Kidney (tissue), 14 donors: ENCODE data around the gene PDIA5. TPM values are rescaled to one million over a fixed set of nuclear protein-coding genes. Genes with fewer than 3 reads are reported as not detected.
A peak's percentile ranks its signal among the peaks of the same experiment; 100 is the strongest.
"Not testable (repeated sequence)": the region's sequence is repeated elsewhere in the genome, so short reads cannot be mapped to it uniquely, and the experiment has no call there.

ENCODE experiments used
- DNase-seq, 5 donors: peaks; one replicate each; pipeline ENCODE4 v3.0.0-alpha.2; 2013 to 2020
- FAIRE-seq: peaks from 2 replicates; lab custom pipeline; 2012; peaks lifted over from hg19 to GRCh38; lab: Jason Lieb, UNC
- H3K27ac ChIP-seq, 2 donors: one replicate each; pipeline ENCODE4 v1.7.0; 2013; ENCODE audit warnings: low read depth in 2 of 2, low read length in 2 of 2, inconsistent platforms in 1 of 2
- H3K27me3 ChIP-seq: one replicate; pipeline ENCODE4 v1.7.1; 2013; ENCODE audit warnings: low read length, inconsistent platforms; ENCODE audit not compliant: control insufficient read depth, insufficient read depth
- H3K36me3 ChIP-seq, 3 donors: one replicate each; pipeline versions ENCODE4 v1.7.0 to v1.7.1; 2013; ENCODE audit warnings: low read length in 3 of 3, control low read depth in 1 of 3, inconsistent platforms in 1 of 3; ENCODE audit not compliant: insufficient read depth in 3 of 3, control insufficient read depth in 2 of 3
- H3K4me1 ChIP-seq, 3 donors: one replicate each; pipeline versions ENCODE4 v1.7.0 to v1.7.1; 2013; ENCODE audit warnings: low read length in 3 of 3, inconsistent platforms in 1 of 3, low read depth in 1 of 3; ENCODE audit not compliant: control insufficient read depth in 2 of 3, insufficient read depth in 2 of 3
- H3K4me3 ChIP-seq, 3 donors: one replicate each; pipeline versions ENCODE4 v1.7.0 to v1.8.1; 2013; ENCODE audit warnings: low read length in 3 of 3, control low read depth in 1 of 3, inconsistent platforms in 1 of 3
- H3K9ac ChIP-seq, 3 donors: one replicate each; pipeline versions ENCODE4 v1.7.0 to v1.7.1; 2013; ENCODE audit warnings: low read length in 3 of 3, control low read depth in 1 of 3, inconsistent platforms in 1 of 3
- H3K9me3 ChIP-seq, 3 donors: one replicate each; pipeline versions ENCODE4 v1.7.0 to v1.7.1; 2013; ENCODE audit warnings: low read length in 3 of 3, control low read depth in 1 of 3, inconsistent platforms in 1 of 3; ENCODE audit not compliant: control insufficient read depth in 2 of 3, insufficient read depth in 1 of 3
- CTCF ChIP-seq: IDR thresholded peaks from 3 replicates; pipeline ENCODE4 v1.5.1; 2012; ENCODE audit warnings: mild to moderate bottlenecking, moderate library complexity, borderline replicate concordance; ENCODE audit not compliant: insufficient read depth; ENCODE audit errors: extremely low read depth
- intact Hi-C: fragments of 100-400 bp; cut with DNase I; formaldehyde crosslinking; loops from one replicate; pipeline ENCODE4 v1.11.1; 2022
- polyA plus RNA-seq: library from polyadenylated mRNA; stranded (reverse); fragments of 350-450 nt; fragmentation: Illumina TruSeq; extraction: RNeasy Lipid Tissue Mini Kit (QIAGEN cat#74804); gene quantifications from one replicate; pipeline ENCODE4 v1.2.3, GENCODE V29; 2014; ENCODE audit warnings: low read depth, low replicate concordance; ENCODE audit not compliant: insufficient read depth
- total RNA-seq: library from RNA; stranded (reverse); fragmentation: NEBNext Ultra II Directional; extraction: Animal tissue kit (Norgen Biotek cat#: 25700); gene quantifications from one replicate; pipeline ENCODE4 v1.2.1, GENCODE V29; 2021
- donor health status: control.
- donor health status: control.
- donor health status: control.
- donor health status: control.
- donor health status: control.
- donor health status: DM: yes; HTN: yes; CAD: no.
- donor health status: Normal renal cell carcinoma (clear cell type).

Gene PDIA5
- total and polyA plus RNA-seq, 2 donors from 2014 or later, result 19.9 to 27.9 TPM

- peaks cover 0 to 23% (median 6%) of the 10 kb centered on the region in 3 donors for H3K36me3 ChIP-seq
- no peak for DNase-seq
- H3K4me3 ChIP-seq, result no peak overlapping the region
- peaks cover 0 to 2% (median 0%) of the 10 kb centered on the region in 3 donors for H3K4me1 ChIP-seq
- H3K9ac ChIP-seq, result no peak overlapping the region
- intact Hi-C loops, result no loop called here
- H3K27ac ChIP-seq, result no peak overlapping the region
- no peaks in the 10 kb centered on the region for H3K27me3 ChIP-seq
- H3K9me3 ChIP-seq, result no peaks in the 10 kb centered on the region
- no peak for TF ChIP-seq CTCF
- no peak for FAIRE-seq
Measured at GRCh38 chr3:123112232-123112631, 45.4 kb downstream of the PDIA5 start.

GRCh38 chr3:123112656-123113055, 45.8 kb downstream of the PDIA5 start:
- peaks cover 0 to 19% (median 6%) of the 10 kb centered on the region in 3 donors for H3K36me3 ChIP-seq
- H3K27ac ChIP-seq, H3K4me3 ChIP-seq, H3K9ac ChIP-seq, FAIRE-seq, DNase-seq, H3K9me3 ChIP-seq, H3K4me1 ChIP-seq, H3K27me3 ChIP-seq, intact Hi-C loops: not testable (repeated sequence)

- FAIRE-seq (no peak), DNase-seq (peak in 1 of 5 donors; percentile 60)
- peaks cover 0 to 2% (median 0%) of the 10 kb centered on the region in 3 donors for H3K4me1 ChIP-seq
- TF ChIP-seq CTCF, result no peak
- H3K36me3 ChIP-seq, result peaks cover 0 to 18% (median 6%) of the 10 kb centered on the region in 3 donors
- H3K9ac ChIP-seq, result no peak overlapping the region
- intact Hi-C loops, result no loop called here
- H3K27ac ChIP-seq, result no peak overlapping the region
- H3K9me3 ChIP-seq, result no peaks in the 10 kb centered on the region
- no peak overlapping the region for H3K4me3 ChIP-seq
- H3K27me3 ChIP-seq, result no peaks in the 10 kb centered on the region
Measured at GRCh38 chr3:123113889-123114450, 47.1 kb downstream of the PDIA5 start.

- TF ChIP-seq CTCF, result no peak
- peaks cover 0 to 22% (median 8%) of the 10 kb centered on the region in 3 donors for H3K36me3 ChIP-seq
- DNase-seq, result no peak
- no peak overlapping the region for H3K9ac ChIP-seq
- no peaks in the 10 kb centered on the region for H3K27me3 ChIP-seq
- H3K27ac ChIP-seq, result no peak overlapping the region
- peaks cover 0 to 2% (median 0%) of the 10 kb centered on the region in 3 donors for H3K4me1 ChIP-seq
- H3K4me3 ChIP-seq, result no peak overlapping the region
- intact Hi-C loops, result no loop called here
- H3K9me3 ChIP-seq, result no peaks in the 10 kb centered on the region
- no peak for FAIRE-seq
Measured at GRCh38 chr3:123116116-123116515, 49.3 kb downstream of the PDIA5 start.
